ENCODE measurements around the gene ARHGAP6.

ARHGAP6 gene

GRCh38 chrX:11478911-11479310 is 186.8 kb downstream of the ARHGAP6 start:
- Histone ChIP-seq H3K36me3 (no peaks in the 10 kb centered on the region), H3K27ac (no peak overlapping the region), H3K27me3 (ENCODE audit: insufficient read depth, low read depth, severe bottlenecking) (peaks cover 25% of the 10 kb centered on the region), H3K9me3 (ENCODE audit: severe bottlenecking) (no peaks in the 10 kb centered on the region), H3K4me3 (ENCODE audit: low read depth, low read length) (no peak overlapping the region)
- DNase-seq: no peak
- TF ChIP-seq CTCF (IDR thresholded peaks at IDR 0.05; ENCODE audit: low read depth, low read length): no peak

DNA sequence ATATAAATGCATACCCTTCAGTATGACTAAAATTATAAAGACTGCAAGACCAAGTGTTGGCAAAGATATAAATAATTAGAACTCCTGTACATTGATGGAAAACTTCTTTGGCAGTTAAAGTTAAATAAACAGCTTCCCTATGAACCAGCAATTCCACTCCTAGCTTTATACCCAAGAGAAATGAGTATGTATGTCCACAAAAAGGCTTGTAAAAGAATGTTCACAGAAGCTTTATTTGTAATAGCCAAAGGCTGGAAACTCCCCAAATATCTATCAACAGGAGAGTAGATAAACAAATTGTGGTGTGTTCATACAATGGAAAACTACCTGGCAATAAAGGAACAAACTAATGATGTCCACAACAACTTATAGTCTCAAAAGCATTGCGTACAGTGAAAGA is 187.7 kb downstream of the ARHGAP6 start:
- no peak for DNase-seq
- Histone ChIP-seq H3K27me3 (ENCODE audit: insufficient read depth, low read depth, severe bottlenecking) (peaks cover 22% of the 10 kb centered on the region), H3K36me3 (no peaks in the 10 kb centered on the region), H3K9me3 (ENCODE audit: severe bottlenecking) (no peaks in the 10 kb centered on the region), H3K27ac (no peak overlapping the region), H3K4me3 (ENCODE audit: low read depth, low read length) (no peak overlapping the region)
- TF ChIP-seq CTCF (IDR thresholded peaks at IDR 0.05; ENCODE audit: low read depth, low read length): no peak

- Histone ChIP-seq H3K27me3 (ENCODE audit: insufficient read depth, low read depth, severe bottlenecking) (peaks cover 21% of the 10 kb centered on the region), H3K9me3 (ENCODE audit: severe bottlenecking) (no peaks in the 10 kb centered on the region), H3K27ac (no peak overlapping the region), H3K4me3 (ENCODE audit: low read depth, low read length) (no peak overlapping the region), H3K36me3 (no peaks in the 10 kb centered on the region)
- TF ChIP-seq CTCF (IDR thresholded peaks at IDR 0.05; ENCODE audit: low read depth, low read length): no peak
- DNase-seq: no peak
Measured at GRCh38 chrX:11474576-11474975, 191.1 kb downstream of the ARHGAP6 start.

- Histone ChIP-seq H3K4me3 (ENCODE audit: low read depth, low read length) (no peak overlapping the region), H3K27ac (no peak overlapping the region), H3K9me3 (ENCODE audit: severe bottlenecking) (no peaks in the 10 kb centered on the region), H3K36me3 (no peaks in the 10 kb centered on the region), H3K27me3 (ENCODE audit: insufficient read depth, low read depth, severe bottlenecking) (peaks cover 20% of the 10 kb centered on the region)
- no peak for DNase-seq
- TF ChIP-seq CTCF (IDR thresholded peaks at IDR 0.05; ENCODE audit: low read depth, low read length): no peak
Measured at GRCh38 chrX:11474021-11474420, 191.7 kb downstream of the ARHGAP6 start.

GRCh38 chrX:11472879-11473278 is 192.8 kb downstream of the ARHGAP6 start:
- no peak for TF ChIP-seq CTCF (IDR thresholded peaks at IDR 0.05; ENCODE audit: low read depth, low read length)
- no peaks in the 10 kb centered on the region for H3K36me3 ChIP-seq
- no peak overlapping the region for H3K27ac ChIP-seq
- H3K4me3 ChIP-seq (ENCODE audit: low read depth, low read length): no peak overlapping the region
- H3K27me3 ChIP-seq (ENCODE audit: insufficient read depth, low read depth, severe bottlenecking): peaks cover 14% of the 10 kb centered on the region
- no peaks in the 10 kb centered on the region for H3K9me3 ChIP-seq (ENCODE audit: severe bottlenecking)
- no peak for DNase-seq

DNA sequence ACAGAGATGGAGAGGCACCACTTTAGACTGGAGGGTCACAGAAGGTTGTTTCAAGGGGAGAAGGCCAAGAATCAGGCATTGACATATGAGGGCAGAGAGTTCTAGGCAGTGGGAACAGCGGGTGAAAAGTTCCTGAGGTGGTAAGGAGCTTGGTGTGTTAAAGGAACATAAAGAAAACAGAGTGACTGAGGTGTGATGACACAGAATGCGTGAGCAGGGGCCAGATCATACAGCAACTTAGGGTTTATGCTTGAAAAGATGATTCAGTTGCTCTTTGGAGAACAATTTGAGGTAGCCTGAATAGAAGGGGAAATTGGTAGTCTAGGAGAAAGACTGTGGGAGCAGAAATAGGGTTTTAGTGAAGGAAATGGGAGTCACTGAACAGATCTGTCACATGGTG is 193.3 kb downstream of the ARHGAP6 start:
- H3K4me3 ChIP-seq (ENCODE audit: low read depth, low read length): no peak overlapping the region
- no peak for TF ChIP-seq CTCF (IDR thresholded peaks at IDR 0.05; ENCODE audit: low read depth, low read length)
- H3K27me3 ChIP-seq (ENCODE audit: insufficient read depth, low read depth, severe bottlenecking): peaks cover 11% of the 10 kb centered on the region
- no peak for DNase-seq
- H3K9me3 ChIP-seq (ENCODE audit: severe bottlenecking): no peaks in the 10 kb centered on the region
- no peak overlapping the region for H3K27ac ChIP-seq
- no peaks in the 10 kb centered on the region for H3K36me3 ChIP-seq

Measured in WERI-Rb-1 (cell line).